Osteoblast (primary cell): Measurements from ENCODE around the gene PAPOLG. TPM values are rescaled to one million over a fixed set of nuclear protein-coding genes. Genes with fewer than 3 reads are reported as not detected.
"Not testable (repeated sequence)": the region's sequence is repeated elsewhere in the genome, so short reads cannot be mapped to it uniquely, and the experiment has no call there.

ENCODE experiments used
- DNase-seq: peaks from one replicate; pipeline ENCODE4 v3.0.0; 2011; ENCODE audit warnings: low spot score, mixed read lengths; ENCODE audit not compliant: insufficient read length; ENCODE audit errors: missing footprints
- H2AFZ ChIP-seq: 2 replicates; pipeline ENCODE4 v1.6.0; 2011; ENCODE audit warnings: mild to moderate bottlenecking, low read length
- H3K27ac ChIP-seq: 2 replicates; pipeline ENCODE4 v1.5.1; 2011; ENCODE audit warnings: mild to moderate bottlenecking, low read depth, low read length, moderate library complexity
- H3K27me3 ChIP-seq: 2 replicates; pipeline ENCODE4 v1.6.0; 2012; ENCODE audit warnings: mild to moderate bottlenecking, control low read depth, inconsistent platforms, low read length, moderate library complexity; ENCODE audit not compliant: insufficient read depth
- H3K36me3 ChIP-seq: 2 replicates; pipeline ENCODE4 v1.5.1; 2011; ENCODE audit warnings: mild to moderate bottlenecking, low read length, control low read depth, moderate library complexity; ENCODE audit not compliant: insufficient read depth
- H3K4me1 ChIP-seq: 2 replicates; pipeline ENCODE4 v1.5.1; 2011; ENCODE audit warnings: mild to moderate bottlenecking, low read length, control low read depth, moderate library complexity; ENCODE audit not compliant: insufficient read depth
- H3K4me2 ChIP-seq: 2 replicates; pipeline ENCODE4 v1.6.0; 2011; ENCODE audit warnings: mild to moderate bottlenecking, low read length; ENCODE audit not compliant: insufficient read depth
- H3K4me3 ChIP-seq: fragments of 200-600 bp; sonication (generic); 3 replicates; pipeline ENCODE4 v1.5.1; 2012; ENCODE audit warnings: mild to moderate bottlenecking, low read length, inconsistent platforms; ENCODE audit not compliant: insufficient read depth
- H3K79me2 ChIP-seq: 2 replicates; pipeline ENCODE4 v1.6.0; 2012; ENCODE audit warnings: mild to moderate bottlenecking, low read length, control low read depth, inconsistent platforms; ENCODE audit not compliant: insufficient read depth
- H3K9me3 ChIP-seq: 2 replicates; pipeline ENCODE4 v1.5.1; 2011; ENCODE audit warnings: low read depth, low read length, control low read depth
- H4K20me1 ChIP-seq: 2 replicates; pipeline ENCODE4 v1.6.0; 2012; ENCODE audit warnings: mild to moderate bottlenecking, low read length, control low read depth; ENCODE audit not compliant: insufficient read depth
- total RNA-seq: library from RNA; depleted of rRNA; stranded (reverse); fragments of >200 nt; gene quantifications from 2 replicates; pipeline ENCODE4 v1.2.3, GENCODE V29; 2012
- TF ChIP-seq, protein P1 (sequence below): IDR thresholded peaks from 2 replicates; pipeline ENCODE4 v1.5.1; 2011; ENCODE audit warnings: mild to moderate bottlenecking, low read depth, low read length, moderate library complexity; ENCODE audit errors: extremely low read depth

PAPOLG gene
- total RNA-seq, 1 donor, result 19.9 TPM

DNA sequence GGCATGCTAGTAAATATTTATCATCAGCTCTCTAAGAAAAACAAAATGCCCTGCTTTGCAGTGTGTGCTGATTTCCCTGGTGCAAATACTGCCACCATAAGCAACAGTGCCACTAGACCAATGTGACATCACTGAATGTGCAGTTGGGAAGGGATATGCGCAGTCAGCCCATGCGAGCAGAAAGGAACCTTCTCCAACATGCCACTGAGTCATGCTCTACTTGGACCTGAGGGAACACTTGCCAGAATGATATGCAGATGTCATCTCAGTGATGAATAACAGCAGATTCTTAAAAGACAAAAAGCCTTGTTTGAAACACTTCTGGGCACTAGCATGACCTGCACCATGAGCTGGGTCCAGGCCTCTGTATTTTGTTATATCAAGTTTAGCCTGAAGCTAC, 70.0 kb downstream of the PAPOLG start:
- Histone ChIP-seq H3K27me3 (peaks cover 6% of the 10 kb centered on the region), H3K4me1 (no peaks in the 10 kb centered on the region), H2AFZ (no peak overlapping the region), H3K79me2 (no peaks in the 10 kb centered on the region), H3K27ac (no peak overlapping the region), H3K36me3 (no peaks in the 10 kb centered on the region), H4K20me1 (no peaks in the 10 kb centered on the region), H3K4me3 (no peak overlapping the region), H3K9me3 (no peaks in the 10 kb centered on the region), H3K4me2 (no peak overlapping the region)
- TF ChIP-seq, protein P1, sequence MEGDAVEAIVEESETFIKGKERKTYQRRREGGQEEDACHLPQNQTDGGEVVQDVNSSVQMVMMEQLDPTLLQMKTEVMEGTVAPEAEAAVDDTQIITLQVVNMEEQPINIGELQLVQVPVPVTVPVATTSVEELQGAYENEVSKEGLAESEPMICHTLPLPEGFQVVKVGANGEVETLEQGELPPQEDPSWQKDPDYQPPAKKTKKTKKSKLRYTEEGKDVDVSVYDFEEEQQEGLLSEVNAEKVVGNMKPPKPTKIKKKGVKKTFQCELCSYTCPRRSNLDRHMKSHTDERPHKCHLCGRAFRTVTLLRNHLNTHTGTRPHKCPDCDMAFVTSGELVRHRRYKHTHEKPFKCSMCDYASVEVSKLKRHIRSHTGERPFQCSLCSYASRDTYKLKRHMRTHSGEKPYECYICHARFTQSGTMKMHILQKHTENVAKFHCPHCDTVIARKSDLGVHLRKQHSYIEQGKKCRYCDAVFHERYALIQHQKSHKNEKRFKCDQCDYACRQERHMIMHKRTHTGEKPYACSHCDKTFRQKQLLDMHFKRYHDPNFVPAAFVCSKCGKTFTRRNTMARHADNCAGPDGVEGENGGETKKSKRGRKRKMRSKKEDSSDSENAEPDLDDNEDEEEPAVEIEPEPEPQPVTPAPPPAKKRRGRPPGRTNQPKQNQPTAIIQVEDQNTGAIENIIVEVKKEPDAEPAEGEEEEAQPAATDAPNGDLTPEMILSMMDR, result no peak
- DNase-seq, result no peak

DNA sequence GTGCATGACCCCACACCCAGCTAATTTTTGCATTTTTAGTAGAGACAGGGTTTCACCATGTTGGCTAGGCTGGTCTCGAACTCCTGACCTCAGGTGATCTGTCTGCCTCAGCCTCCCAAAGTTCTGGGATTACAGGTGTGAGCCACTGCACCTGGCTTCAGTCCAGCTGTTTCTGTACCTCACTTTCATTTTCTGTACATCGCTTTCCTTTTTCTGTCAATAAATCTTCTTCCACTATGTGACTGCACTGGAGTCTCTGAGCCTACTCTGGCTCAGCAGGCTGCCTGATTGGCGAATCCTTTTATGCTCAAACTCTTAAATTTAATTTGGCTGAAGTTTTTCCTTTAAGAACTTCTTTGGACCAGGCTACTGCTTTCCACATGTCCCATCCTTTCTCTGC, 70.8 kb downstream of the PAPOLG start:
- not testable (repeated sequence) for H3K4me3 ChIP-seq, H4K20me1 ChIP-seq, H3K27me3 ChIP-seq, H3K4me1 ChIP-seq, H3K9me3 ChIP-seq, H2AFZ ChIP-seq, H3K4me2 ChIP-seq, H3K36me3 ChIP-seq, H3K27ac ChIP-seq, DNase-seq, H3K79me2 ChIP-seq

DNA sequence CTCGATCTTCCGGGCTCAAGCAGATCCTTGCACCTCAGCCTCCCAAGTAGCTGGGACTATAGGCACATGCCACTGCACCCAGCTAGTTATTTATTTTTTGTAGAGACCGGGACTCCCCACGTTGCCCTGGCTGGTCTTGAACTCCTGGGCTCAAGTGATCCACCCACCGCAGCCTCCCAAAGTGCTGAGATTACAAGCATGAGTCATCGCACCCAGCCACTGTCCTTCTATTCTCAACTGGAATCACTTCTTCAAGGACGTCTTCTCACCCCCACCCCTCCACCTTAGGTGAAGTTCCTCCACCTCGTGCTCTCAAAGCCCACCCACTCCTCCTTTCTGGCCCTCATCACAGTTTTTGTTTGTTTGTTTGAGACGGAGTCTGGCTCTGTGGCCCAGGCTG, 71.3 kb downstream of the PAPOLG start:
- Histone ChIP-seq H3K27ac (no peak overlapping the region), H4K20me1 (no peaks in the 10 kb centered on the region), H3K36me3 (no peaks in the 10 kb centered on the region), H3K4me3 (no peak overlapping the region), H3K27me3 (peaks cover 8% of the 10 kb centered on the region), H3K9me3 (no peaks in the 10 kb centered on the region), H3K79me2 (no peaks in the 10 kb centered on the region), H3K4me2 (no peak overlapping the region), H2AFZ (no peak overlapping the region), H3K4me1 (no peaks in the 10 kb centered on the region)
- no peak for DNase-seq
- TF ChIP-seq, protein P1, result no peak

DNA sequence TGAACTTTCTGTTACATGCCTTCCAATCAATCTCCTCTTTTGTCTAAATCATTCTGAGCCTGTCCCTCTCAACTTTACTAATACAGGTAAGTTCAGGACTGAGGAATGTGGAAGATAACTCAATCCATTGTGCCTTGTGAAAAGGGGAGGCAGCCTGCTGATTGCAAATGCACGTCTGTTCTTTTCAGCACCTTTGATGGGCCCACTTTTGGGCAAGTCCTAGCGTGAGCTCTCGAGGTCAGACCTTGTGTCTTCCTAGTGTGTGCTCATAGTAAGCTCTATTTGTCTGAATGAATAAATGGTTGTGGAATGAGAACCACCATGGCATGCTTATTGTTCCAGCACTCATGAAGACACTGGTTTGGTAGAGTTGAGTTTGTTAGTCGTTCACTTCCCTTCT, 74.9 kb downstream of the PAPOLG start:
- Histone ChIP-seq H3K4me1 (no peaks in the 10 kb centered on the region), H3K4me3 (no peak overlapping the region)
- DNase-seq, result no peak

More for the DNA sequence above, 74.9 kb downstream of the PAPOLG start:
- Histone ChIP-seq H3K4me2 (no peak overlapping the region), H3K27ac (no peak overlapping the region), H2AFZ (no peak overlapping the region), H4K20me1 (no peaks in the 10 kb centered on the region), H3K27me3 (peaks cover 33% of the 10 kb centered on the region), H3K36me3 (no peaks in the 10 kb centered on the region), H3K9me3 (no peaks in the 10 kb centered on the region), H3K79me2 (no peaks in the 10 kb centered on the region)
- TF ChIP-seq, protein P1, result no peak
